ENCODE results near the gene TMEM269.

DNA sequence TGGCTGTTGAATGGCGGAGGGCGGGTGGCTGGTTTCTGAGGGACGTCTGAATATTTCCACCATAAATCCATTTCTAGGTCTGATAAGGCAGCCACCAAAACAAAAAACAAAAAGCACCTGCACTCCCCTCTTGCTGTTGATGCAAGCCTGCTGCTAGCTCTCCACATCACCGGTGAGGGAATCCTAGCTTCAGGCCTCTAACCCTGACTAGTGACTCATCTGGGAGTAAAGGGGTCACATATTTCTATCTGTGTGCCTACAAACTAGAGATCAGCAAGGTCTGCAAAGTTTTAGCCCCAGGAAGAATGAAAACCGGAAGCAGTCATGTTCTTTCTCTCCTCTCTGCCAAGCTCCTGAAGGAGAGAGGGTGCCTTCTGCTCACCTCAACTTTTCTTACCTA lies 21.8 kb downstream of the TMEM269 start:
- no peak for TF ChIP-seq SIN3A (IDR thresholded peaks at IDR 0.05; ENCODE audit: borderline replicate concordance, insufficient read depth, low read length)
- no peak for TF ChIP-seq TAF1 (IDR thresholded peaks at IDR 0.05; ENCODE audit: borderline replicate concordance, insufficient read depth, low read length)
- no peak for TF ChIP-seq REST (IDR thresholded peaks at IDR 0.05; ENCODE audit: insufficient read depth in 1 of 2, low read depth in 2 of 2, low read length in 2 of 2)
